ENCODE results near the gene TOMT. TPM values are rescaled to one million over a fixed set of nuclear protein-coding genes. Genes with fewer than 3 reads are reported as not detected.

Gene TOMT
- polyA plus RNA-seq, 2 of the 4 experiments (the other 2 are of a cell fraction), result not detected

DNA sequence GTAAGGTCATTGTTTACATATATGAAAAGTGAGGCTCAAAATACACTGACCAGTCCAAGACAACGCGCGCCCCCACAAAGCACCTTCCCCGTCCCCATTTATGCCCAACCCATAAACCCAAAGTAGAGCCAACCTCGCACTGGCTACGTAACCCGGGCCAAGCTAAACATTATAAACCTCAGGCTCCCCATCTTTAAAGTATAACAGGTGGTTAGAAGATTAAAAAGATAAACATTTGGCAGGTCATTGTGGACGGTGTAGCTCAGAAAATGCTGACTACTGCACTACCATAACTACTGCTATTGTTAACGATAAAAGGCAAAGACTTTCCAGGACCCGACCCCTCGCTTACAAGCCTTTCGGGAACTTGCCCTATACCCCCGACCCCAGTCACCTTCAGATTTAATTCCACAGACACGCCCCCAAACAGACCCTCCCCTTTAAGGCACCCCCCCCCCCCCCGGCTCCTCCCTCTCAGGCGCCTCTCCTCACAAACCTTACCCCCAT, 25.9 kb upstream of the TOMT start:
- DNase-seq (ENCODE audit: low read depth in 1 of 2, low spot score in 1 of 2) (no peak), FAIRE-seq (no peak), ATAC-seq (peak; percentile 58 to 65; a peak in 5 of 6 replicates)
- peak overlapping the region; percentile 85 for H3K4me3 ChIP-seq
- WGBS (ENCODE audit: missing lambda C conversion rate), result 0% methylated on average over 13 of the region's 16 CpGs
- ChIA-PET POLR2A (interaction anchor here (0.7 kb wide), 1 partner anchor 39 kb away, joined by 3 read pairs; no protein-coding TSS in a partner anchor), CTCF (interaction anchor here (6.2 kb wide), 1 partner anchor 11 kb away, joined by 40 read pairs; no protein-coding TSS in a partner anchor)
- H3K4me2 ChIP-seq, result peak overlapping the region; percentile 96
- H3K27ac ChIP-seq, result peak overlapping the region; percentile 78 to 88
- H3K9me3 ChIP-seq, result no peaks in the 10 kb centered on the region
- peaks cover 19% of the 10 kb centered on the region for H3K4me1 ChIP-seq
- no peak for TF ChIP-seq FOXS1 (CRISPR knock-in tag; IDR thresholded peaks at IDR 0.05)
- peak; percentile 93 for TF ChIP-seq MAFK (IDR thresholded peaks at IDR 0.05; ENCODE audit: partially characterized antibody)

DNA sequence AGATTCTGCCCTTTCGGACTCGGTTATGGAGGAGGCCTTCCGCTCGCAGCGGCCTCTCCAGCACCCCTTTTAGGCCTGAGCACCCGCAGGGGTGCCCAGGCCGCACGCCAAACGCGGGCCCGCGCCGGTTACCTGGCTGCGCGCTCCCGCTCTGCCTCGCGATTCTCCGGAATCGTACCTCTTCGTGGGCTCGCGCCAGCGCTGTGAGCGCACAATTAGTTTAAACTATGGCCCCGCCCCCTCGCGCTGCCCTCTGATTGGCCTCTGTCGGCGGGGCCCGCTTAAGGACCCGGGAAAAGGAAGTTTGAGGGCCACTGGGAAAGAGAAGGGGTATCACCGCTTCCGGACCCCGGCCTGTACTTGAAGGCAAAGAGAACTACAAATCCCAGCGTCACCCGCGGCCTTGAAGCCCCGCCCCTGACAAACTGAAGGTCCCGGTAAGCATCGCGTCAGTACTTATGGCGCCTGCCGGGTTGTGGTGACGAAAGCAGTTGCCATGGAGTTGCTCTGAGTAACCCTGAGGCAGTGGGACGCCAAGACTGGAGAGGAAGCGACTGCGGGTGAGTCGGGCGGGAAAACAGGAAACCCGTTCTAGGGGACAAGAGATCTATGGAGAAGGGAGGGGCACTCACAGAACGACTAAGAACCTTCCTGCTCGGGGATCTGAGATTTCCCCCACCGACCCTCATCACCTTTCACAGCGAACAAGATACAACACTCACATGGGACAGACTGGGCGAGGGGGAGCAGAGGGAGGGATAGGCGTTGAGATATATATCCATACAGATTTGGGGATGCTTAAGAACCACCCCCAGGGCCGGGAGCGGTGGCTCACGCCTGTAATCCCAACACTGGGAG, 25.2 kb upstream of the TOMT start, which contains the start of the genes LRRC51 and NUMA1:
Gene LRRC51, plus strand, starts transcription at position 525 of the 858 bp plus-strand sequence. CDS start 8,234 bp downstream, outside the sequence.
Gene NUMA1, minus strand, starts transcription at position 217 of the 858 bp plus-strand sequence. CDS start 44,599 bp downstream, outside the sequence.
- peak within 1 kb of the TSS; percentile 90 for H3K27ac ChIP-seq
- peaks cover 19% of the 10 kb centered on the region for H3K4me1 ChIP-seq
- POLR2A ChIA-PET, result no interaction called here
- H3K4me2 ChIP-seq, result peak within 1 kb of the TSS; percentile 96
- 2% methylated on average over 33 of the region's 60 CpGs for WGBS (ENCODE audit: missing lambda C conversion rate)
- H3K4me3 ChIP-seq, result peak within 1 kb of the TSS; percentile 85
- CTCF ChIA-PET, result interaction anchor here (0.7 to 2.5 kb wide), 5 partner anchors 11 to 351 kb away, joined by 3 to 50 read pairs (median 10); no protein-coding TSS in a partner anchor
- TF ChIP-seq POLR2A (IDR thresholded peaks at IDR 0.05; ENCODE audit: low read length) (peak; percentile 54), CBX2 (IDR thresholded peaks at IDR 0.05; ENCODE audit: borderline replicate concordance, low read depth) (no peak), SREBF2 (IDR thresholded peaks at IDR 0.05) (no peak), RFX5 (IDR thresholded peaks at IDR 0.05) (peak; percentile 98), KDM5A (IDR thresholded peaks at IDR 0.05) (no peak), SMC3 (IDR thresholded peaks at IDR 0.05) (no peak), HOXB5 (CRISPR knock-in tag; IDR thresholded peaks at IDR 0.05) (peak; percentile 35; the same call in 1 of the 2 replicates), CBX8 (IDR thresholded peaks at IDR 0.05) (no peak), CHD4 (IDR thresholded peaks at IDR 0.05; ENCODE audit: borderline replicate concordance) (peak; percentile 55; the same call in 1 of the 2 replicates), EP300 (IDR thresholded peaks at IDR 0.05) (no peak), PHF8 (IDR thresholded peaks at IDR 0.05; ENCODE audit: borderline replicate concordance, low read depth) (peak; percentile 69), EHF (CRISPR knock-in tag; IDR thresholded peaks at IDR 0.05) (no peak), TFCP2L1 (CRISPR knock-in tag; IDR thresholded peaks at IDR 0.05) (0 out of 2 replicates have a peak, but pooled peaks have one; percentile 49), MYC (IDR thresholded peaks at IDR 0.05; ENCODE audit: borderline replicate concordance, low read length) (0 out of 2 replicates have a peak, but pooled peaks have one; percentile 20), JUN (IDR thresholded peaks at IDR 0.05) (peak; percentile 23 to 62; a peak in 2 of 5 replicates), CEBPB (IDR thresholded peaks at IDR 0.05) (0 out of 4 replicates have a peak, but pooled peaks of 1 of the 2 experiments have one; percentile 19), JUNB (IDR thresholded peaks at IDR 0.05) (no peak)
- TF ChIP-seq, protein P1, sequence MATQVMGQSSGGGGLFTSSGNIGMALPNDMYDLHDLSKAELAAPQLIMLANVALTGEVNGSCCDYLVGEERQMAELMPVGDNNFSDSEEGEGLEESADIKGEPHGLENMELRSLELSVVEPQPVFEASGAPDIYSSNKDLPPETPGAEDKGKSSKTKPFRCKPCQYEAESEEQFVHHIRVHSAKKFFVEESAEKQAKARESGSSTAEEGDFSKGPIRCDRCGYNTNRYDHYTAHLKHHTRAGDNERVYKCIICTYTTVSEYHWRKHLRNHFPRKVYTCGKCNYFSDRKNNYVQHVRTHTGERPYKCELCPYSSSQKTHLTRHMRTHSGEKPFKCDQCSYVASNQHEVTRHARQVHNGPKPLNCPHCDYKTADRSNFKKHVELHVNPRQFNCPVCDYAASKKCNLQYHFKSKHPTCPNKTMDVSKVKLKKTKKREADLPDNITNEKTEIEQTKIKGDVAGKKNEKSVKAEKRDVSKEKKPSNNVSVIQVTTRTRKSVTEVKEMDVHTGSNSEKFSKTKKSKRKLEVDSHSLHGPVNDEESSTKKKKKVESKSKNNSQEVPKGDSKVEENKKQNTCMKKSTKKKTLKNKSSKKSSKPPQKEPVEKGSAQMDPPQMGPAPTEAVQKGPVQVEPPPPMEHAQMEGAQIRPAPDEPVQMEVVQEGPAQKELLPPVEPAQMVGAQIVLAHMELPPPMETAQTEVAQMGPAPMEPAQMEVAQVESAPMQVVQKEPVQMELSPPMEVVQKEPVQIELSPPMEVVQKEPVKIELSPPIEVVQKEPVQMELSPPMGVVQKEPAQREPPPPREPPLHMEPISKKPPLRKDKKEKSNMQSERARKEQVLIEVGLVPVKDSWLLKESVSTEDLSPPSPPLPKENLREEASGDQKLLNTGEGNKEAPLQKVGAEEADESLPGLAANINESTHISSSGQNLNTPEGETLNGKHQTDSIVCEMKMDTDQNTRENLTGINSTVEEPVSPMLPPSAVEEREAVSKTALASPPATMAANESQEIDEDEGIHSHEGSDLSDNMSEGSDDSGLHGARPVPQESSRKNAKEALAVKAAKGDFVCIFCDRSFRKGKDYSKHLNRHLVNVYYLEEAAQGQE (IDR thresholded peaks at IDR 0.05), result peak; percentile 45; the same call in 1 of the 2 replicates
- TF ChIP-seq, protein P2, sequence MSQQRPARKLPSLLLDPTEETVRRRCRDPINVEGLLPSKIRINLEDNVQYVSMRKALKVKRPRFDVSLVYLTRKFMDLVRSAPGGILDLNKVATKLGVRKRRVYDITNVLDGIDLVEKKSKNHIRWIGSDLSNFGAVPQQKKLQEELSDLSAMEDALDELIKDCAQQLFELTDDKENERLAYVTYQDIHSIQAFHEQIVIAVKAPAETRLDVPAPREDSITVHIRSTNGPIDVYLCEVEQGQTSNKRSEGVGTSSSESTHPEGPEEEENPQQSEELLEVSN (IDR thresholded peaks at IDR 0.05; ENCODE audit: borderline replicate concordance, low read depth), result peak; percentile 73
- TF ChIP-seq, protein P3, sequence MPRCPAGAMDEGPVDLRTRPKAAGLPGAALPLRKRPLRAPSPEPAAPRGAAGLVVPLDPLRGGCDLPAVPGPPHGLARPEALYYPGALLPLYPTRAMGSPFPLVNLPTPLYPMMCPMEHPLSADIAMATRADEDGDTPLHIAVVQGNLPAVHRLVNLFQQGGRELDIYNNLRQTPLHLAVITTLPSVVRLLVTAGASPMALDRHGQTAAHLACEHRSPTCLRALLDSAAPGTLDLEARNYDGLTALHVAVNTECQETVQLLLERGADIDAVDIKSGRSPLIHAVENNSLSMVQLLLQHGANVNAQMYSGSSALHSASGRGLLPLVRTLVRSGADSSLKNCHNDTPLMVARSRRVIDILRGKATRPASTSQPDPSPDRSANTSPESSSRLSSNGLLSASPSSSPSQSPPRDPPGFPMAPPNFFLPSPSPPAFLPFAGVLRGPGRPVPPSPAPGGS (IDR thresholded peaks at IDR 0.05), result no peak; the same call in 2 of the 3 replicates
- TF ChIP-seq, protein P4, sequence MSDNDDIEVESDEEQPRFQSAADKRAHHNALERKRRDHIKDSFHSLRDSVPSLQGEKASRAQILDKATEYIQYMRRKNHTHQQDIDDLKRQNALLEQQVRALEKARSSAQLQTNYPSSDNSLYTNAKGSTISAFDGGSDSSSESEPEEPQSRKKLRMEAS (IDR thresholded peaks at IDR 0.05), result peak; percentile 29; the same call in 1 of the 2 replicates
- DNase-seq (ENCODE audit: low read depth in 1 of 2, low spot score in 1 of 2), result peak; percentile 91 to 100
- H3K9me3 ChIP-seq, result no peaks in the 10 kb centered on the region
- peak; percentile 81 for FAIRE-seq
- peak; percentile 96 to 97 for ATAC-seq
